A549 (cell line): ENCODE results near the gene ARAP3. TPM values are rescaled to one million over a fixed set of nuclear protein-coding genes. Genes with fewer than 3 reads are reported as not detected.

Source experiments
- ATAC-seq, 2 experiments: fragments of 200-7000 bp in 1 of 2; fragments of >200 bp in 1 of 2; cut with Nextera tagmentation in 1 of 2; cut with Tn5 transposase in 1 of 2; 3 replicates each; pipeline versions ENCODE4 v1.8.0 to v1.9.1; 2018 to 2020; ENCODE audit warnings: mild to moderate bottlenecking in 1 of 2, moderate library complexity in 1 of 2
- CTCF ChIA-PET: fragments of 300-600 bp; sonication (Branson Sonifier 250); formaldehyde crosslinking; extraction: SDS; loops from one replicate; lab custom pipeline; 2021; ENCODE audit warnings: antibody characterized with exemption, inconsistent platforms; lab: Yijun Ruan, JAX
- POLR2A ChIA-PET: fragments of 350-600 bp; formaldehyde crosslinking; extraction: SDS; loops from one replicate; lab custom pipeline; 2021; ENCODE audit warnings: antibody characterized with exemption, inconsistent platforms; lab: Yijun Ruan, JAX
- DNase-seq, 2 experiments: peaks; one replicate each; pipeline versions ENCODE4 v3.0.0 to v3.0.0-alpha.2; 2011 to 2016; ENCODE audit warnings: low read depth in 1 of 2, low spot score in 1 of 2
- FAIRE-seq: peaks from 2 replicates; lab custom pipeline; 2011; peaks lifted over from hg19 to GRCh38; lab: Jason Lieb, UNC
- H3K27ac ChIP-seq, 2 experiments: fragments of >200 bp; sonication (Bioruptor Twin); formaldehyde crosslinking; 3 replicates each; pipeline ENCODE4 v1.5.1; 2016 to 2017
- H3K4me1 ChIP-seq: fragments of >200 bp; sonication (Bioruptor Twin); formaldehyde crosslinking; 3 replicates; pipeline ENCODE4 v1.6.1; 2016
- H3K4me2 ChIP-seq: fragments of >200 bp; sonication (Bioruptor Twin); formaldehyde crosslinking; 3 replicates; pipeline ENCODE4 v1.6.1; 2016
- H3K4me3 ChIP-seq: fragments of >200 bp; sonication (Bioruptor Twin); formaldehyde crosslinking; 3 replicates; pipeline ENCODE4 v1.5.1; 2016
- H3K9me3 ChIP-seq: fragments of >200 bp; sonication (Bioruptor Twin); formaldehyde crosslinking; 3 replicates; pipeline ENCODE4 v1.6.1; 2016
- BHLHE40 ChIP-seq: IDR thresholded peaks from 2 replicates; pipeline ENCODE4 v1.6.1; 2012; ENCODE audit warnings: low read depth, low read length, inconsistent platforms
- CBX8 ChIP-seq: fragments of 200-600 bp; sonication (generic); IDR thresholded peaks from 2 replicates; pipeline ENCODE4 v1.6.1; 2016
- CHD4 ChIP-seq: fragments of 200-600 bp; sonication (generic); IDR thresholded peaks from 2 replicates; pipeline ENCODE4 v1.6.1; 2016; ENCODE audit warnings: antibody characterized with exemption, mild to moderate bottlenecking, borderline replicate concordance
- CTCF ChIP-seq: fragments of >200 bp; sonication (Bioruptor Twin); formaldehyde crosslinking; IDR thresholded peaks from 3 replicates; pipeline ENCODE4 v1.5.1; 2016
- EP300 ChIP-seq, 2 experiments: fragments of >200 bp; sonication (Bioruptor Twin); formaldehyde crosslinking; IDR thresholded peaks; 2 replicates in 1 of 2; 3 replicates in 1 of 2; pipeline ENCODE4 v1.6.1; 2016 to 2017
- ESRRA ChIP-seq: fragments of 150-350 bp; IDR thresholded peaks from 2 replicates; pipeline ENCODE4 v1.6.1; 2014; ENCODE audit warnings: mild to moderate bottlenecking, low read length, borderline replicate concordance
- FOSL2 ChIP-seq, 2 experiments: fragments of 450-650 bp in 1 of 2; fragments of >200 bp in 1 of 2; sonication (Bioruptor Twin) in 1 of 2; formaldehyde crosslinking; IDR thresholded peaks; 2 replicates each; pipeline versions ENCODE4 v1.5.0 to v1.6.1; 2016 to 2020; ENCODE audit warnings: mild to moderate bottlenecking in 1 of 2, moderate library complexity in 1 of 2
- MYC ChIP-seq: IDR thresholded peaks from 2 replicates; pipeline ENCODE4 v1.6.1; 2012; ENCODE audit warnings: mild to moderate bottlenecking, inconsistent platforms, low read length, improper control_type of control experiment, borderline replicate concordance
- PBX3 ChIP-seq: IDR thresholded peaks from 2 replicates; pipeline ENCODE4 v1.6.1; 2012
- POLR2A ChIP-seq: IDR thresholded peaks from 2 replicates; pipeline ENCODE4 v1.6.1; 2012; ENCODE audit warnings: mild to moderate bottlenecking, low read length
- RARB ChIP-seq: fragments of 250-450 bp; sonication (Bioruptor Pico); IDR thresholded peaks from 2 replicates; pipeline ENCODE4 v1.8.0; 2021; ENCODE audit warnings: mild to moderate bottlenecking, moderate library complexity
- RCOR1 ChIP-seq: fragments of 150-350 bp; IDR thresholded peaks from 2 replicates; pipeline ENCODE4 v1.6.1; 2014; ENCODE audit warnings: antibody characterized with exemption, low read length, low read depth
- RNF2 ChIP-seq: fragments of 200-600 bp; sonication (generic); IDR thresholded peaks from 2 replicates; pipeline ENCODE4 v1.6.1; 2016; ENCODE audit warnings: low read depth, mild to moderate bottlenecking, antibody characterized with exemption, moderate library complexity, borderline replicate concordance
- SMC3 ChIP-seq: fragments of >200 bp; sonication (Bioruptor Twin); formaldehyde crosslinking; IDR thresholded peaks from 3 replicates; pipeline ENCODE4 v1.6.1; 2018; ENCODE audit warnings: inconsistent platforms
- TFCP2L1 ChIP-seq: fragments of 250-450 bp; sonication (Bioruptor Pico); IDR thresholded peaks from 2 replicates; pipeline ENCODE4 v1.5.0; 2021; ENCODE audit warnings: mild to moderate bottlenecking
- USF2 ChIP-seq: fragments of 450-650 bp; IDR thresholded peaks from 2 replicates; pipeline ENCODE4 v1.6.1; 2014; ENCODE audit warnings: antibody characterized with exemption
- ZFP36 ChIP-seq: fragments of 450-650 bp; IDR thresholded peaks from 2 replicates; pipeline ENCODE4 v1.6.1; 2014; ENCODE audit warnings: borderline replicate concordance; ENCODE audit not compliant: partially characterized antibody
- WGBS: methylation state at CpG from one replicate; pipeline ENCODE4 v1.1.6; 2017; ENCODE audit errors: missing lambda C conversion rate; 5-methylcytosine and 5-hydroxymethylcytosine counted together
- polyA plus RNA-seq, 4 experiments: library from polyadenylated mRNA; depleted of rRNA in 3 of 4; stranded (reverse); fragments of >200 nt; fragmentation: RNase III in 1 of 4; extraction: RNeasy Plus Mini Kit Qiagen cat#74134 plus additional on column Dnase treatment in 1 of 4; gene quantifications; 2 replicates in 3 of 4; 3 replicates in 1 of 4; pipeline ENCODE4 v1.2.3, GENCODE V29; 2011 to 2017
- TF ChIP-seq, protein P1 (sequence below): IDR thresholded peaks from 2 replicates; pipeline ENCODE4 v1.6.1; 2012
- TF ChIP-seq, protein P2 (sequence below): fragments of 150-350 bp; IDR thresholded peaks from 2 replicates; pipeline ENCODE4 v1.6.1; 2014; ENCODE audit warnings: low read depth, mild to moderate bottlenecking, low read length

ARAP3 gene
- polyA plus RNA-seq, 2 of the 4 experiments (the other 2 are of a cell fraction), result 3.0 to 6.6 TPM

DNA sequence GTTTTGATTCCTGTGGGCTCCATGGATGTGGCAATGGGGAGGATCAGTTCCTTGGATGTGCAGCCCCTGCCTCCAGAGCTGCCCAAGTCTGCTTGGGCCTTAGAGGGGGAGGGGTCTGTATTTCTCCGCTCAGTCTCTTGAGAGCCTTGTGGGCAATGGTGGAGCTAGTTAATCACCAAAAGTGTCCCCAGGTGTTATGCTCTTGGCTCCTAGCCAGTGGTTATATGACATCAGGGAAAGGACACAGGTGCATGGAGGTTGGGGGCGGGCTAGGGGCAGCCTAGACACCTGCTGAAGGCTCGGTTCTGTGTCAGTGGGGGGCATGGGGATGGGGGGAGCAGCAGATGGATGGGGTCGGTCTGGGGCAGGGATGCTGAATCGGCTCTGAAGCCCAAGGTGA is 12.4 kb upstream of the ARAP3 start:
- no peak overlapping the region for H3K27ac ChIP-seq
- WGBS, result 69% methylated on average over 3 of the region's 5 CpGs
- no peak for ATAC-seq

DNA sequence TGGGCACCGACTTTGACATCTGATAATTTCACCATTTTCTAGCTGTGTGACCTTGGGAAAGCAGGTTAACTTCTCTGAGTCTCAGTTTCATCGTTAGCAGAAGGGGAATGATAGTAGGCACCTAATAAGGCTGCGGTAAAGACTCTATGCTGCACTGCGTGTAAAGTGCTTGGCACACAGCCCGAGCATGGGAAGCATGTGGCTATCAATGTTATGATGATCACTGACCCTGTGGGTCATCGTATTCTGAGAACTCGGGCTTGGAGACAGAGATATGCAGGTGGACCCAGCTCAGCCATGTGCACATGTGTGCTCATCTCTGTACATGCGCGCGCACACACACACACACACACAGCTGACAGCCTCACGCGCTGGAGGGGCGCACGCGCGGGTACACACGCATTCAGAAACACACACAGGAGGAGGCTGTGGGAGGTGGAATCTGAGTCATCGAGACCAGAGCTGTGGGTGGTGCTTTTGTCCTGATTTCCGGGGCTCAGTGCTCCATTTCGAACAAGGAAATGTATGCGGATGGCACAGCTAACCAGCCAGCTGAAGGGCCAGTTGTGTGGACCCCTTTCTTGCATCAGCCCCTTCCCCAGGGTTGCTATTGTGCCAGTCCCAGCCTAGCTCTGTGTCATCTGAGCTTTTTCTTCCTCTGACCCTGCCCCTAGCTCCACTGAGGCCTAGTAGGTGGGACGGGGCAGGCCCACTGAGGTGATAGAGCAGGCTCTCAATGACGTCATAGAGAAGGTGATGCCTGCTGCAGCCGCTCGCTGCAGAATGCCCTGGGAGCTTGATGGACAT is 11.1 kb upstream of the ARAP3 start:
- DNase-seq (no peak), FAIRE-seq (no peak), ATAC-seq (no peak)
- Histone ChIP-seq H3K9me3 (no peaks in the 10 kb centered on the region), H3K4me3 (no peak overlapping the region), H3K4me2 (no peak overlapping the region; the same call in 2 of the 3 replicates), H3K27ac (no peak overlapping the region), H3K4me1 (peaks cover 2% of the 10 kb centered on the region; the same call in 1 of the 3 replicates)
- ChIA-PET POLR2A (interaction anchor here (0.8 kb wide), 1 partner anchor 231 kb away, joined by 3 read pairs; the partner anchor contains the start of gene DELE1), CTCF (interaction anchor here (0.8 to 16.8 kb wide), 36 partner anchors 9 to 856 kb away, joined by 3 to 424 read pairs (median 8); partner anchors contain the start of genes ARAP3, PCDH1, PCDH12 and RNF14)
- 75% methylated on average over 25 of the region's 25 CpGs for WGBS
- TF ChIP-seq SMC3 (no peak), MYC (no peak), ESRRA (no peak), CTCF (no peak), RARB (no peak), EP300 (IDR thresholded peaks at IDR 0.05) (no peak), USF2 (no peak), CBX8 (no peak), FOSL2 (IDR thresholded peaks at IDR 0.05) (no peak), FOSL2 (CRISPR knock-in tag; IDR thresholded peaks at IDR 0.05) (no peak)
- TF ChIP-seq, protein P1, sequence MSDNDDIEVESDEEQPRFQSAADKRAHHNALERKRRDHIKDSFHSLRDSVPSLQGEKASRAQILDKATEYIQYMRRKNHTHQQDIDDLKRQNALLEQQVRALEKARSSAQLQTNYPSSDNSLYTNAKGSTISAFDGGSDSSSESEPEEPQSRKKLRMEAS, result no peak

More for the DNA sequence above, 12.4 kb upstream of the ARAP3 start:
- H3K4me3 ChIP-seq, result no peak overlapping the region
- H3K4me2 ChIP-seq, result no peak overlapping the region
- H3K4me1 ChIP-seq, result peaks cover 2% of the 10 kb centered on the region; the same call in 1 of the 3 replicates
- no peak for DNase-seq
- TF ChIP-seq CTCF, result no peak
- TF ChIP-seq FOSL2 (IDR thresholded peaks at IDR 0.05), result no peak
- no peak for TF ChIP-seq FOSL2 (CRISPR knock-in tag; IDR thresholded peaks at IDR 0.05)
- TF ChIP-seq CHD4, result no peak
- TF ChIP-seq BHLHE40, result no peak
- TF ChIP-seq RNF2, result no peak
- TF ChIP-seq POLR2A, result no peak
- no peak for TF ChIP-seq EP300 (IDR thresholded peaks at IDR 0.05)
- no peak for TF ChIP-seq RCOR1
- no peak for TF ChIP-seq TFCP2L1 (CRISPR knock-in tag)
- no peak for TF ChIP-seq ZFP36
- TF ChIP-seq, protein P2, sequence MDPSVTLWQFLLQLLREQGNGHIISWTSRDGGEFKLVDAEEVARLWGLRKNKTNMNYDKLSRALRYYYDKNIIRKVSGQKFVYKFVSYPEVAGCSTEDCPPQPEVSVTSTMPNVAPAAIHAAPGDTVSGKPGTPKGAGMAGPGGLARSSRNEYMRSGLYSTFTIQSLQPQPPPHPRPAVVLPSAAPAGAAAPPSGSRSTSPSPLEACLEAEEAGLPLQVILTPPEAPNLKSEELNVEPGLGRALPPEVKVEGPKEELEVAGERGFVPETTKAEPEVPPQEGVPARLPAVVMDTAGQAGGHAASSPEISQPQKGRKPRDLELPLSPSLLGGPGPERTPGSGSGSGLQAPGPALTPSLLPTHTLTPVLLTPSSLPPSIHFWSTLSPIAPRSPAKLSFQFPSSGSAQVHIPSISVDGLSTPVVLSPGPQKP, result no peak
- TF ChIP-seq USF2, result no peak
- no peak for TF ChIP-seq PBX3
- TF ChIP-seq, all 56 proteins: peak for 0
- no peak for FAIRE-seq
- H3K9me3 ChIP-seq, result no peaks in the 10 kb centered on the region
- POLR2A ChIA-PET, result no interaction called here
- CTCF ChIA-PET, result interaction anchor here (0.9 to 16.8 kb wide), 11 partner anchors 8 to 435 kb away, joined by 3 to 424 read pairs (median 5); partner anchors contain the start of genes ARAP3, PCDH1, PCDH12 and RNF14
